Aorta (tissue), 5 donors: ENCODE results near the gene ATXN10. TPM values are rescaled to one million over a fixed set of nuclear protein-coding genes. Genes with fewer than 3 reads are reported as not detected.
A peak's percentile ranks its signal among the peaks of the same experiment; 100 is the strongest.

Experiments
- ATAC-seq: fragments of 200-7000 bp; cut with Tn5 transposase; one replicate; pipeline ENCODE4 v1.9.1; 2022; ENCODE audit warnings: moderate library complexity; ENCODE audit not compliant: low FRiP score
- DNase-seq, 2 donors: peaks; one replicate each; pipeline ENCODE4 v3.0.0-alpha.2; 2020
- H3K27ac ChIP-seq, 2 donors: one replicate each; pipeline ENCODE4 v1.5.1; 2013; ENCODE audit warnings: low read length in 2 of 2, mild to moderate bottlenecking in 2 of 2, moderate library complexity in 2 of 2, control low read depth in 1 of 2, inconsistent platforms in 1 of 2, low read depth in 1 of 2
- H3K27me3 ChIP-seq, 2 donors: one replicate each; pipeline ENCODE4 v1.6.1; 2013; ENCODE audit warnings: control low read depth in 1 of 2, low read length in 1 of 2, mild to moderate bottlenecking in 1 of 2, moderate library complexity in 1 of 2; ENCODE audit not compliant: insufficient read depth in 2 of 2, control insufficient read depth in 1 of 2
- H3K36me3 ChIP-seq, 2 donors: one replicate each; pipeline ENCODE4 v1.6.1; 2013; ENCODE audit warnings: control low read depth in 1 of 2, low read length in 1 of 2, mild to moderate bottlenecking in 1 of 2; ENCODE audit not compliant: insufficient read depth in 2 of 2, control insufficient read depth in 1 of 2
- H3K4me1 ChIP-seq, 2 donors: one replicate each; pipeline ENCODE4 v1.6.1; 2013; ENCODE audit warnings: low read length in 2 of 2, control low read depth in 1 of 2, mild to moderate bottlenecking in 1 of 2, moderate library complexity in 1 of 2; ENCODE audit not compliant: insufficient read depth in 2 of 2, control insufficient read depth in 1 of 2
- H3K4me3 ChIP-seq, 2 donors: one replicate each; pipeline ENCODE4 v1.5.1; 2013; ENCODE audit warnings: low read length in 2 of 2, control low read depth in 1 of 2, mild to moderate bottlenecking in 1 of 2
- H3K9me3 ChIP-seq: one replicate; pipeline ENCODE4 v1.6.1; 2013; ENCODE audit warnings: mild to moderate bottlenecking, low read length; ENCODE audit not compliant: control insufficient read depth
- WGBS, 2 donors: extraction: QIAGEN DNeasy Blood & Tissue Kit; methylation state at CpG; one replicate each; pipeline ENCODE4 v1.1.7; 2013; 5-methylcytosine and 5-hydroxymethylcytosine counted together
- intact Hi-C, 2 donors: fragments of 100-400 bp; cut with DNase I; formaldehyde crosslinking; loops; one replicate each; pipeline versions ENCODE4 v1.14.2 to v1.15.0; 2022
- polyA plus RNA-seq, 2 donors: library from polyadenylated mRNA; stranded (reverse); fragments of 200-250 nt; gene quantifications; one replicate each; pipeline ENCODE4 v1.2.3, GENCODE V29; 2013
- total RNA-seq, 2 donors: library from RNA; stranded (reverse); fragmentation: NEBNext Ultra II Directional; extraction: Animal tissue kit (Norgen Biotek cat#: 25700); gene quantifications; one replicate each; pipeline ENCODE4 v1.2.1, GENCODE V29; 2021
- donor health status: healthy with polysubstance abuse.
- donor health status: Bipolar disorder and iron deficiency.
- donor health status: DM: no; HTN: no; CAD: no.
- donor health status: DM: no; HTN: no; CAD: no.
- donor health status: DM: yes; HTN: yes; CAD: no.

The ATXN10 gene
- total and polyA plus RNA-seq, 4 donors = 43.1 to 126 (median 80.8) TPM

DNA sequence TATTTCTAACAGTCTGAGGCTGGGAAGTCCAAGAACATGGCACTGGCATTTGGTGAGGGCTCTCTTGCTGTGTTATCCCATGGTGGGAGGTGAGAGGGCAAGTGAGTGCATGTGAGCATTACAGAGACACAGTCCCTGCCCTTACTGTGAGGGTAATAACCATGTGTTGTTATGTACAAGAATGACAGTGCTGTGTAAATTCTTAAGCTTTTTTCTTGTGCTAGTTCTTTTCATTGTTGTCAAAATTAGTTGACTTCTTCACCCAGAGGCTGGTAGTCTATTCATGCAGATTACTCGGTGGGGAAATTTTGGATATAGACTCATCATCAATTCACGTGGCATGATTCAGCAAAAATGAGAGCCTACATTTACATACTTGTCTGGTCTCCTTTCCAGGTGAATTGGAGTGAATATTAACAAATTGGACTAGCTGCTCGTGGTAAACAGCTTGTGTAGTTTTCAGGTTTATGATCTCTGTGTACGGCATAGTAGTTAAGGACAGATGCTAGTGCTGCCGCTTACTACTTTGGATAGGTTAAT lies 49.3 kb downstream of the ATXN10 start:
- peaks cover 2% of the 10 kb centered on the region in 2 donors for H3K4me1 ChIP-seq
- no peak for ATAC-seq

DNA sequence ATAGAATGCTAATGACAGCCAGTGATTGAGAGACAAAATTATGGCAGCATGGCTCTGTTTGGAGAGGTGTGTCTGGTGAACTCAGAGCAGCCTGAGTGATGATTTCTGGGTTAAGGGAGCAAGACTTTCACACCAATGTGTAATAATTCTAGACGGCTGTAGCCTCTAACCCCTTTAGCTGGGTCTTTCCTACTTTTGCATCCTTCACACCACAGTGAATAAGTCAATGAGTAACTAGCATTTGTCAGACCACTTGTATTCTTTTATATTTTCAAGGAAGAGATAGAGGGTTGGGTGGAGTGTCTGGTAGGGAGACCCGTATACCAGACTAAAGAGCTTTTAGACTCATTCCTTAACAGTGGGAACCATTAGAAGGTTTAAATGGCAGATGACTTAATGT lies 50.4 kb downstream of the ATXN10 start:
- ATAC-seq (no peak), DNase-seq (no peak)
- Histone ChIP-seq H3K27me3 (no peaks in the 10 kb centered on the region), H3K9me3 (no peaks in the 10 kb centered on the region), H3K4me1 (peaks cover 2 to 5% of the 10 kb centered on the region in 2 donors), H3K4me3 (no peak overlapping the region), H3K36me3 (no peaks in the 10 kb centered on the region), H3K27ac (no peak overlapping the region)
- intact Hi-C loops = no loop called here
- WGBS, 2 donors = 50 to 53% methylated on average over 2 of the region's 2 CpGs

More for the DNA sequence above, 49.3 kb downstream of the ATXN10 start:
- H3K9me3 ChIP-seq = no peaks in the 10 kb centered on the region
- H3K27me3 ChIP-seq = no peaks in the 10 kb centered on the region
- no peaks in the 10 kb centered on the region for H3K36me3 ChIP-seq
- intact Hi-C loops = no loop called here
- DNase-seq = no peak
- H3K27ac ChIP-seq = no peak overlapping the region
- no peak overlapping the region for H3K4me3 ChIP-seq
- 93 to 94% methylated on average over 5 of the region's 5 CpGs for WGBS, 2 donors

GRCh38 chr22:45726081-45726480 lies 54.4 kb downstream of the ATXN10 start:
- intact Hi-C loops = no loop called here
- ATAC-seq (no peak), DNase-seq (no peak)
- Histone ChIP-seq H3K27me3 (no peaks in the 10 kb centered on the region), H3K36me3 (peaks cover 0 to 2% of the 10 kb centered on the region in 2 donors), H3K9me3 (no peaks in the 10 kb centered on the region), H3K27ac (no peak overlapping the region), H3K4me3 (no peak overlapping the region), H3K4me1 (peaks cover 3 to 5% of the 10 kb centered on the region in 2 donors)
- WGBS, 2 donors = 7 to 9% methylated on average over 2 of the region's 2 CpGs

- H3K4me1 ChIP-seq = peaks cover under 1 to 3% of the 10 kb centered on the region in 2 donors
These were observed 59.6 kb downstream of the ATXN10 start for GRCh38 chr22:45731041-45731797.

GRCh38 chr22:45731798-45732495 lies 60.3 kb downstream of the ATXN10 start:
- no peaks in the 10 kb centered on the region for H3K9me3 ChIP-seq
- H3K4me3 ChIP-seq = no peak overlapping the region
- intact Hi-C loops = no loop called here
- H3K36me3 ChIP-seq = peaks cover 0 to 2% of the 10 kb centered on the region in 2 donors
- peaks cover 0 to 3% of the 10 kb centered on the region in 2 donors for H3K4me1 ChIP-seq
- no peak for ATAC-seq
- peak in 1 of 2 donors; percentile 47 for DNase-seq
- no peak overlapping the region for H3K27ac ChIP-seq
- no peaks in the 10 kb centered on the region for H3K27me3 ChIP-seq
- 56 to 62% methylated on average over 7 of the region's 7 CpGs for WGBS, 2 donors

More at GRCh38 chr22:45731041-45731797, 59.6 kb downstream of the ATXN10 start:
- ATAC-seq = no peak
- 78 to 80% methylated on average over 8 of the region's 8 CpGs for WGBS, 2 donors
- Histone ChIP-seq H3K9me3 (no peaks in the 10 kb centered on the region), H3K27me3 (no peaks in the 10 kb centered on the region), H3K27ac (no peak overlapping the region), H3K36me3 (peaks cover 0 to 2% of the 10 kb centered on the region in 2 donors), H3K4me3 (no peak overlapping the region)
- DNase-seq = no peak
- intact Hi-C loops = no loop called here

DNA sequence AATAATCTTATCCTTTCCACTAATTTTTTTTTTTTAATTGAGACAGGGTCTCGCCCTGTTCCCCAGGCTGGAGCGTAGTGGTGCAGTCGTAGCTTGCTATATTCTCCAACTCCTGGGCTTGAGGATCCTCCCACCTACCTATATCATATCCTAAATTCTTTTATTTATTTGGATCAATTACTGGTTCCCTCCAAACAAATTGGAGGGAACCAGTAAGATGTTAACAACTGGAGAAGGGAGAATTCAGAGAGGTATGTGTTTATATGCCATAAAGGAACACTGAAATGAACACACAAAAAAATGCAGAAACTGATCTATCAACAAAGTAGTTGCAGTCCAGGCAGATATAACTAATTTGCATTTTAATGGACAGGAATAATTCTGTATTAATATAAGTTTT lies 63.6 kb downstream of the ATXN10 start:
- peaks cover 0 to 2% of the 10 kb centered on the region in 2 donors for H3K4me1 ChIP-seq
- intact Hi-C loops = no loop called here
- no peak for DNase-seq
- no peaks in the 10 kb centered on the region for H3K9me3 ChIP-seq
- 95 to 98% methylated on average over 3 of the region's 3 CpGs for WGBS, 2 donors
- ATAC-seq = no peak
- no peaks in the 10 kb centered on the region for H3K36me3 ChIP-seq
- H3K4me3 ChIP-seq = no peak overlapping the region
- H3K27me3 ChIP-seq = no peaks in the 10 kb centered on the region
- H3K27ac ChIP-seq = no peak overlapping the region

GRCh38 chr22:45738206-45738605 lies 66.6 kb downstream of the ATXN10 start:
- H3K36me3 ChIP-seq = peaks cover 0 to 4% of the 10 kb centered on the region in 2 donors
- H3K4me3 ChIP-seq = no peak overlapping the region
- no peak for ATAC-seq
- no peaks in the 10 kb centered on the region for H3K27me3 ChIP-seq
- intact Hi-C loops = no loop called here
- no peak for DNase-seq
- H3K9me3 ChIP-seq = no peaks in the 10 kb centered on the region
- WGBS, 2 donors = 97 to 100% methylated on average over 1 of the region's 1 CpG
- peaks cover 4% of the 10 kb centered on the region in 2 donors for H3K4me1 ChIP-seq
- no peak overlapping the region for H3K27ac ChIP-seq

DNA sequence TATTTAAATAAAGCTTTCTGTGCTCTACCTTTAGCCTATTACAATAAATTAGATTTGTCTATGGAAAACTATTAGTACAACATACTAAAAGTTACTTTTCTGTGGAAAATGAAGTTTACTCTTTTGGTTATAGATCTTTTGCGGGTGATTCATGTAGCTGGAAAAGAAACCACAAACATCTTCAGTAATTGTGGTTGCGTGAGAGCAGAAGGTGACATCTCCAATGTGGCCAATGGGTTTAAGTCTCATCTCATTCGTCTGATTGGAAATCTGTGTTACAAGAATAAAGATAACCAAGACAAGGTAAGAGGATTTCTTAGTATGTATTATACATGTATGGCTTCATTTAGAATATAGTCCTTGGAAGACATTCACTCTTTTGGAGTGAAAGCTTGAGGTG lies 68.6 kb downstream of the ATXN10 start:
- no peak overlapping the region for H3K4me3 ChIP-seq
- intact Hi-C loops = loop anchor here in 1 of 2 donors (5.0 kb wide), 1 partner anchor 68 kb away; the partner anchor contains the start of gene ATXN10
- no peaks in the 10 kb centered on the region for H3K27me3 ChIP-seq
- H3K36me3 ChIP-seq = peaks cover 0 to 4% of the 10 kb centered on the region in 2 donors
- DNase-seq (no peak), ATAC-seq (no peak)
- 96 to 98% methylated on average over 3 of the region's 3 CpGs for WGBS, 2 donors
- H3K27ac ChIP-seq = no peak overlapping the region
- H3K4me1 ChIP-seq = peaks cover 8 to 9% of the 10 kb centered on the region in 2 donors
- no peaks in the 10 kb centered on the region for H3K9me3 ChIP-seq
